HFF-Myc (cell line): ENCODE results near the gene ANO7.

ENCODE experiments used
- DNase-seq: peaks from one replicate; pipeline ENCODE4 v3.0.0-alpha.2; 2011; ENCODE audit warnings: low read depth; ENCODE audit errors: extremely low read depth
- H3K4me3 ChIP-seq: replicated peaks from 2 replicates; pipeline ENCODE4 v1.5.1; 2011; ENCODE audit warnings: low read depth, mild to moderate bottlenecking, control low read depth, low read length
- CTCF ChIP-seq: IDR thresholded peaks from 2 replicates; pipeline ENCODE4 v1.5.1; 2012; ENCODE audit warnings: mild to moderate bottlenecking, low read depth, low read length, control low read depth; ENCODE audit errors: missing control alignments

Gene ANO7

DNA sequence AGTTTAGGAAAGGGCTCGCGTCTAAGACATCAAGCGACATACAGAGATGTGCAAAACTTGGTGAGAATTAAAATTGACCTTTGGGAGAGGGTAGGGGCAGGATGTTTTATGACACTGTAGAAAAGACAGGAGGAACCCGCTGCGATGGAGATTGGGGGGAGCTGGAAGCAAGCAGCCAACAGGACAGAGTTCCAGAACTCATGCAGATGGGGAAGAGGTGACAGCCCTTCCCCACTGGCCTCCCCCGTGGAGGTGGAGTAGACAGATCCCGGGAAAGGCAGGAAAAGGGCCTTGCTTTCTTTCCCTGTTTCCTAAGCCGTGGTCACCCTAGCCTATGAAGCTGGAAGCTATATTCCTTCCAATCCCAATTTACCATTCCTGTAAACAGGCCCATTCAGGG lies 39.1 kb downstream of the ANO7 start:
- TF ChIP-seq CTCF, result no peak
- H3K4me3 ChIP-seq, result no peak overlapping the region
- no peak for DNase-seq

GRCh38 chr2:241228081-241228859 lies 39.8 kb downstream of the ANO7 start:
- no peak overlapping the region for H3K4me3 ChIP-seq
- TF ChIP-seq CTCF, result no peak
- DNase-seq, result no peak

DNA sequence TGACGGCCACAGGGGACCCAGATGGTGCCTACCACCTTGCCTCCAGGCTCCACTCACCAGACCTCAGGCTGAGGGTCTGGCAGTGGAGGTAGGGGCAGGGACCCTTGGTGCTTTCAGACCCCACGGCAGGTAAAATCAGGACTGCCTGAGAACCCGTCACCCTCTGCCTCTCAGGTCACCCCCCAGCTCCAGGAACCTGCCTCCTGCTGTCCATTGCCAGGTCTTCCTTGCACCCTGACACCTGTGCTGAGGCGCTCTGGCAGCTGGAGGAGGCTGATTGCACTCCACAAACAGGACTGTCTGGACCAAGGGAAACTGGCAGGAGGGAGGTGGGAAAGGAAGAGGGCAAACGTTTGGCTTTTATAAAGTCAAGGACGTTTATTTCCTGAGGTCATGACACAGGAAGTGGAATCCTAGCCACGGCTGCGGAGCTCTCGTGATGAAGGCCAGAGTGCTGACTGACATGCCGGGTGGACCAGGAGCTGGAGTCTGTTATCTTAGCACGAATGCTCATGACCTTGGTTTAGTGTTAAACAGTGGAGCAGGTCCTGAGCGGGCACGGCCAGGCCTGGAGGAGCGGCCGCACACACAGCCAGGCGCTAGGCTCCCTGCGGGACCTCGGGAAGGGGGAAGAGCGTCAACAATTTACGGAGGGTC lies 40.5 kb downstream of the ANO7 start:
- DNase-seq, result no peak
- TF ChIP-seq CTCF, result no peak
- H3K4me3 ChIP-seq, result no peak overlapping the region

GRCh38 chr2:241229563-241230401 lies 41.3 kb downstream of the ANO7 start:
- TF ChIP-seq CTCF, result no peak
- DNase-seq, result no peak
- H3K4me3 ChIP-seq, result no peak overlapping the region

- no peak for DNase-seq
- TF ChIP-seq CTCF, result no peak
- H3K4me3 ChIP-seq, result no peak overlapping the region
Observed at GRCh38 chr2:241230435-241230834, 42.0 kb downstream of the ANO7 start.

DNA sequence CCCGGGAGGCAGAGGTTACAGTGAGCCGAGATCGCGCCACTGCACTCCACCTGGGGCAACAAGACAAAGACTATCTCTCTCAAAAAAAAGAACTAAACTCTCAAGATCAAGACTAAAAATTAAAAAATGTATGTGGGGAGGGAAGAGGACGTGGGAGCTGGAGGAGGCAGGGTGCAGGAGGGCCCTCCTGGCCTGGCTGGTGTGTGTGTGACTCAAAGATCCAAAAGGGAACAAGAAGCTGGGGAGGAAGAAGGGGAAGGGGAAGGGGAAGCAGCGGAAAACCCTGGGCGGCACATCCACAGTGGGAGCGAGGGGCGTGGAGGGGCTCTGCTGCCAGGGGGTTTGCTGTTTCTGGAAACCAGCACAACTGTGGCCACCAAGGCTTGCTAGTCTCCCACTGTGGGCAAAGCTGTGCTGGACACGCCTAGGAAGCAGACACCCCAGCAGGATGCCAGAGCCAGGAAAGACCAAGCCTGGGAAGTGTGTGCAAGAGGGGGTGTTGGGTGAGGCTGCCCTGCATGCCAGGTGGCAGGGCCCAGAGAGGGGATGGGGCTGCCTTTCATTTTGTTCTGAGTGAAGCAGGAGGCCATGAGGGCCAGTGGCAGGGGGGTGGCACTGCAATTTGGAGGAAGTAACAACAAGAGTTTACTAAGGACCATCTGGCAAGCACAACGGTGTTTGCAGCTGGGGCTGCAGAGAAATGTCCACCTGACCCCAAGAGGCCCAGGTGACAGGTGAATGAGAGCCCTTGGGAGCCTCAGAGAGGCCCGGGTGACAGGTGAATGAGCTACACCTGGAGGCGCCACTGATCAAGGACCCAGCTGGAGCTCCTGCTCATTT lies 44.5 kb downstream of the ANO7 start:
- no peak overlapping the region for H3K4me3 ChIP-seq
- no peak for DNase-seq
- no peak for TF ChIP-seq CTCF
